PFSK-1 (cell line): Measurements from ENCODE around the gene CASR.

Experiments
- POLR2AphosphoS5 ChIP-seq: IDR thresholded peaks from 2 replicates; pipeline ENCODE4 v1.6.1; 2012; ENCODE audit warnings: low read depth, mild to moderate bottlenecking, control low read depth, low read length, moderate library complexity
- SIN3A ChIP-seq: IDR thresholded peaks from 2 replicates; pipeline ENCODE4 v1.6.1; 2012; ENCODE audit warnings: mild to moderate bottlenecking, low read length, moderate library complexity, borderline replicate concordance; ENCODE audit not compliant: insufficient read depth
- TF ChIP-seq, protein P1 (sequence below), 2 experiments: IDR thresholded peaks; 2 replicates each; pipeline versions ENCODE4 v1.6.1 to v1.8.0; 2011 to 2012; ENCODE audit warnings: low read depth in 2 of 2, low read length in 2 of 2, control low read depth in 1 of 2, inconsistent platforms in 1 of 2, mild to moderate bottlenecking in 1 of 2, moderate library complexity in 1 of 2; ENCODE audit not compliant: insufficient read depth in 1 of 2

DNA sequence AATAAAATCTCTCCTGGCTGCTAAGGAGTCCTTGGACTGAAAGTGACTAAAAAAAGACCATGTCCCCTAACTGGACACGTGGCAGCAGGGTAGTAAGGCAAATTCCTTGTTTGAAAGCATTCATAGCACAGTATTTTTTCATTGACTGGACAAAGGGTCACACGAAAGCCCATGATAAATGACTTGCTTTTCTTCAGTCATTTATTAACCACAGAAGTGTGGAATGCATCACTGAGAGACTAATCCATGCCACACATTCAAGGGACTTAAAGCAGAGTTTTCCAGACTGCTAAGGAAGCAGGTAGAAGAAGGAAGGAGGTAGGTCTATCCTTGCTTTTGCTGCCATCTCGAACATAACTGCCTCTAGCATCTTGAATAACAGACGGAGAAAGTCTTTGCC lies 31.2 kb downstream of the CASR start:
- no peak for TF ChIP-seq POLR2AphosphoS5
- TF ChIP-seq, protein P1, sequence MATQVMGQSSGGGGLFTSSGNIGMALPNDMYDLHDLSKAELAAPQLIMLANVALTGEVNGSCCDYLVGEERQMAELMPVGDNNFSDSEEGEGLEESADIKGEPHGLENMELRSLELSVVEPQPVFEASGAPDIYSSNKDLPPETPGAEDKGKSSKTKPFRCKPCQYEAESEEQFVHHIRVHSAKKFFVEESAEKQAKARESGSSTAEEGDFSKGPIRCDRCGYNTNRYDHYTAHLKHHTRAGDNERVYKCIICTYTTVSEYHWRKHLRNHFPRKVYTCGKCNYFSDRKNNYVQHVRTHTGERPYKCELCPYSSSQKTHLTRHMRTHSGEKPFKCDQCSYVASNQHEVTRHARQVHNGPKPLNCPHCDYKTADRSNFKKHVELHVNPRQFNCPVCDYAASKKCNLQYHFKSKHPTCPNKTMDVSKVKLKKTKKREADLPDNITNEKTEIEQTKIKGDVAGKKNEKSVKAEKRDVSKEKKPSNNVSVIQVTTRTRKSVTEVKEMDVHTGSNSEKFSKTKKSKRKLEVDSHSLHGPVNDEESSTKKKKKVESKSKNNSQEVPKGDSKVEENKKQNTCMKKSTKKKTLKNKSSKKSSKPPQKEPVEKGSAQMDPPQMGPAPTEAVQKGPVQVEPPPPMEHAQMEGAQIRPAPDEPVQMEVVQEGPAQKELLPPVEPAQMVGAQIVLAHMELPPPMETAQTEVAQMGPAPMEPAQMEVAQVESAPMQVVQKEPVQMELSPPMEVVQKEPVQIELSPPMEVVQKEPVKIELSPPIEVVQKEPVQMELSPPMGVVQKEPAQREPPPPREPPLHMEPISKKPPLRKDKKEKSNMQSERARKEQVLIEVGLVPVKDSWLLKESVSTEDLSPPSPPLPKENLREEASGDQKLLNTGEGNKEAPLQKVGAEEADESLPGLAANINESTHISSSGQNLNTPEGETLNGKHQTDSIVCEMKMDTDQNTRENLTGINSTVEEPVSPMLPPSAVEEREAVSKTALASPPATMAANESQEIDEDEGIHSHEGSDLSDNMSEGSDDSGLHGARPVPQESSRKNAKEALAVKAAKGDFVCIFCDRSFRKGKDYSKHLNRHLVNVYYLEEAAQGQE (IDR thresholded peaks at IDR 0.05; ENCODE audit: insufficient read depth in 1 of 2, low read depth in 2 of 2, low read length in 2 of 2): no peak
- TF ChIP-seq SIN3A: no peak
